H1 (cell line): ENCODE measurements around the gene RHD. TPM values are rescaled to one million over a fixed set of nuclear protein-coding genes. Genes with fewer than 3 reads are reported as not detected.

Source experiments
- CTCF ChIA-PET: fragments of 300-600 bp; sonication (Branson Sonifier 250); formaldehyde crosslinking; loops from one replicate; lab custom pipeline; 2021; ENCODE audit not compliant: partially characterized antibody; lab: Charles Lee
- POLR2A ChIA-PET: fragments of 300-600 bp; sonication (Branson Sonifier 250); formaldehyde crosslinking; loops from one replicate; lab custom pipeline; 2021; ENCODE audit warnings: inconsistent platforms; ENCODE audit not compliant: partially characterized antibody; lab: Charles Lee
- DNase-seq, 2 experiments: peaks; one replicate each; pipeline versions ENCODE4 v3.0.0 to v3.0.0-alpha.2; 2010 to 2022; ENCODE audit warnings: low spot score in 2 of 2, low read depth in 1 of 2, mixed read lengths in 1 of 2
- FAIRE-seq: peaks from 2 replicates; lab custom pipeline; 2011; peaks lifted over from hg19 to GRCh38; lab: Jason Lieb, UNC
- H2AFZ ChIP-seq: 2 replicates; pipeline ENCODE4 v1.8.1; 2012; ENCODE audit warnings: low read length, inconsistent platforms
- H2AK5ac ChIP-seq: 2 replicates; pipeline ENCODE4 v1.6.1; 2013; ENCODE audit warnings: low read depth, low read length
- H2BK120ac ChIP-seq: replicated peaks from 2 replicates; pipeline ENCODE3; 2013; ENCODE audit warnings: low read depth, low read length, inconsistent platforms
- H2BK12ac ChIP-seq: 2 replicates; pipeline ENCODE4 v1.6.1; 2013; ENCODE audit warnings: low read depth, low read length
- H2BK15ac ChIP-seq: 2 replicates; pipeline ENCODE4 v1.6.1; 2013; ENCODE audit warnings: low read length
- H2BK20ac ChIP-seq: 2 replicates; pipeline ENCODE4 v1.6.1; 2013; ENCODE audit warnings: low read length
- H2BK5ac ChIP-seq: 2 replicates; pipeline ENCODE4 v1.6.1; 2013; ENCODE audit warnings: low read depth, low read length
- H3K14ac ChIP-seq: 2 replicates; pipeline ENCODE4 v1.6.1; 2013; ENCODE audit warnings: inconsistent platforms; ENCODE audit not compliant: insufficient read length
- H3K18ac ChIP-seq: 2 replicates; pipeline ENCODE4 v1.6.1; 2013; ENCODE audit warnings: low read length; ENCODE audit errors: extremely low read depth
- H3K23ac ChIP-seq: 2 replicates; pipeline ENCODE4 v1.6.1; 2013; ENCODE audit warnings: inconsistent platforms; ENCODE audit not compliant: insufficient read length
- H3K23me2 ChIP-seq: 2 replicates; pipeline ENCODE4 v1.6.1; 2013; ENCODE audit warnings: low read depth, low read length
- H3K27ac ChIP-seq: 2 replicates; pipeline ENCODE4 v1.6.1; 2011; ENCODE audit warnings: low read depth, low read length, inconsistent platforms
- H3K27me3 ChIP-seq, 4 experiments: replicated peaks in 1 of 4; 1 replicate in 1 of 4; 2 replicates in 3 of 4; pipeline versions ENCODE4 v1.6.1 to v1.8.1; 2011 to 2013; ENCODE audit warnings: low read length in 3 of 4, mild to moderate bottlenecking in 3 of 4, inconsistent platforms in 2 of 4, mixed read lengths in 2 of 4, moderate library complexity in 1 of 4; ENCODE audit not compliant: control insufficient read depth in 3 of 4, insufficient read depth in 3 of 4; ENCODE audit errors: extremely low read depth in 1 of 4
- H3K36me3 ChIP-seq, 4 experiments: 2 replicates each; pipeline versions ENCODE4 v1.6.1 to v1.8.1; 2011 to 2013; ENCODE audit warnings: mild to moderate bottlenecking in 4 of 4, low read length in 3 of 4, moderate library complexity in 2 of 4, control low read depth in 1 of 4, inconsistent platforms in 1 of 4; ENCODE audit not compliant: insufficient read depth in 4 of 4, control insufficient read depth in 2 of 4
- H3K4ac ChIP-seq: replicated peaks from 2 replicates; pipeline ENCODE3; 2013; ENCODE audit warnings: low read length, low read depth, mixed read lengths, inconsistent platforms; ENCODE audit not compliant: insufficient read length
- H3K4me1 ChIP-seq, 4 experiments: replicated peaks in 1 of 4; 1 replicate in 1 of 4; 2 replicates in 3 of 4; pipeline versions ENCODE4 v1.6.1 to v1.8.1; 2011 to 2013; ENCODE audit warnings: low read length in 3 of 4, inconsistent platforms in 2 of 4, mixed read lengths in 1 of 4; ENCODE audit not compliant: insufficient read depth in 4 of 4, control insufficient read depth in 3 of 4
- H3K4me2 ChIP-seq, 2 experiments: 2 replicates each; pipeline versions ENCODE4 v1.6.1 to v1.8.1; 2011 to 2013; ENCODE audit warnings: low read depth in 2 of 2, low read length in 2 of 2, control low read depth in 1 of 2, inconsistent platforms in 1 of 2, mild to moderate bottlenecking in 1 of 2; ENCODE audit not compliant: insufficient read depth in 1 of 2
- H3K4me3 ChIP-seq, 4 experiments: fragments of 200-600, 300-600 bp in 1 of 4; sonication (generic), shearing (Covaris generic), sonication (Bioruptor Twin) in 1 of 4; 2 replicates each; pipeline versions ENCODE4 v1.5.1 to v1.8.1; 2011 to 2016; ENCODE audit warnings: low read length in 4 of 4, low read depth in 3 of 4, control low read depth in 2 of 4, inconsistent platforms in 2 of 4, mild to moderate bottlenecking in 2 of 4, mixed read lengths in 1 of 4, moderate library complexity in 1 of 4; ENCODE audit not compliant: insufficient read depth in 2 of 4; ENCODE audit errors: extremely low read depth in 1 of 4
- H3K56ac ChIP-seq: replicated peaks from 2 replicates; pipeline ENCODE3; 2013; ENCODE audit warnings: low read depth, mild to moderate bottlenecking, mixed read lengths, low read length, inconsistent platforms; ENCODE audit not compliant: insufficient read length
- H3K79me1 ChIP-seq: 2 replicates; pipeline ENCODE4 v1.6.1; 2013; ENCODE audit warnings: low read depth, low read length, control low read depth
- H3K79me2 ChIP-seq, 2 experiments: 2 replicates each; pipeline versions ENCODE4 v1.6.1 to v1.8.1; 2012 to 2013; ENCODE audit warnings: low read length in 2 of 2, mild to moderate bottlenecking in 2 of 2, inconsistent platforms in 1 of 2; ENCODE audit not compliant: insufficient read depth in 2 of 2, control insufficient read depth in 1 of 2
- H3K9ac ChIP-seq, 4 experiments: replicated peaks in 1 of 4; 1 replicate in 1 of 4; 2 replicates in 3 of 4; pipeline versions ENCODE4 v1.6.1 to v1.8.1; 2011 to 2013; ENCODE audit warnings: low read depth in 3 of 4, low read length in 3 of 4, control low read depth in 2 of 4, mild to moderate bottlenecking in 2 of 4, moderate library complexity in 2 of 4, inconsistent platforms in 1 of 4; ENCODE audit errors: extremely low read depth in 1 of 4
- H3K9me3 ChIP-seq, 2 experiments: 2 replicates each; pipeline versions ENCODE4 v1.6.1 to v1.8.1; 2012 to 2013; ENCODE audit warnings: mild to moderate bottlenecking in 2 of 2, moderate library complexity in 2 of 2, control low read depth in 1 of 2, inconsistent platforms in 1 of 2, low read depth in 1 of 2, low read length in 1 of 2, mixed read lengths in 1 of 2; ENCODE audit not compliant: insufficient read depth in 2 of 2
- H4K20me1 ChIP-seq, 2 experiments: replicated peaks in 1 of 2; 2 replicates each; pipeline versions ENCODE3 to v1.8.1; 2011 to 2013; ENCODE audit warnings: inconsistent platforms in 2 of 2, low read length in 2 of 2, mild to moderate bottlenecking in 1 of 2; ENCODE audit not compliant: insufficient read depth in 2 of 2, control insufficient read depth in 1 of 2
- H4K5ac ChIP-seq: 2 replicates; pipeline ENCODE4 v1.6.1; 2013; ENCODE audit warnings: low read length, low read depth, mixed read lengths, inconsistent platforms; ENCODE audit not compliant: insufficient read length
- H4K8ac ChIP-seq: 2 replicates; pipeline ENCODE4 v1.8.0; 2013; ENCODE audit warnings: mild to moderate bottlenecking, moderate library complexity, low read length, inconsistent platforms; ENCODE audit not compliant: insufficient read depth; ENCODE audit errors: extremely low read depth
- H4K91ac ChIP-seq: replicated peaks from 2 replicates; pipeline ENCODE3; 2013; ENCODE audit warnings: low read length, mixed read lengths, inconsistent platforms; ENCODE audit not compliant: insufficient read length
- BCL11A ChIP-seq, 2 experiments: IDR thresholded peaks; one replicate each; pipeline ENCODE4 v1.6.1; 2011; ENCODE audit warnings: low read depth in 2 of 2, low read length in 2 of 2, mild to moderate bottlenecking in 2 of 2
- CBX8 ChIP-seq: fragments of 300-800, 300-1000 bp; sonication (generic); IDR thresholded peaks from 2 replicates; pipeline ENCODE4 v1.7.1; 2016; ENCODE audit warnings: low read depth, low read length, borderline replicate concordance
- EGR1 ChIP-seq: IDR thresholded peaks from 2 replicates; pipeline ENCODE4 v1.6.1; 2011; ENCODE audit warnings: low read depth, low read length, borderline replicate concordance
- KDM4A ChIP-seq: IDR thresholded peaks from one replicate; pipeline ENCODE4 v1.7.1; 2012; ENCODE audit warnings: low read depth, mild to moderate bottlenecking, moderate library complexity, low read length, inconsistent platforms; ENCODE audit not compliant: severe bottlenecking
- RAD21 ChIP-seq, 2 experiments: IDR thresholded peaks in 1 of 2; conservative IDR thresholded peaks in 1 of 2; 2 replicates each; pipeline ENCODE4 v1.6.1; 2011; ENCODE audit warnings: low read depth in 2 of 2, low read length in 2 of 2, improper control_type of control experiment in 1 of 2, inconsistent platforms in 1 of 2, mild to moderate bottlenecking in 1 of 2, moderate library complexity in 1 of 2
- TBP ChIP-seq: IDR thresholded peaks from 2 replicates; pipeline ENCODE4 v1.6.1; 2011; ENCODE audit warnings: low read depth, low read length, improper control_type of control experiment
- ZNF274 ChIP-seq: IDR thresholded peaks from 2 replicates; pipeline ENCODE4 v1.7.0; 2012; ENCODE audit warnings: low read length, borderline replicate concordance; ENCODE audit errors: extremely low read depth
- WGBS, 2 experiments: shearing (Covaris generic) in 1 of 2; methylation state at CpG; one replicate each; pipeline versions ENCODE4 v1.1.6 to v1.1.7; 2013 to 2015; ENCODE audit warnings: low lambda C conversion rate in 2 of 2, mixed read lengths in 2 of 2, inconsistent platforms in 1 of 2, low coverage in 1 of 2, missing lambda C conversion rate in 1 of 2; ENCODE audit not compliant: insufficient replicate concordance in 2 of 2, insufficient coverage in 1 of 2, insufficient read length in 1 of 2; ENCODE audit errors: extremely low coverage in 1 of 2, missing lambda C conversion rate in 1 of 2; 5-methylcytosine and 5-hydroxymethylcytosine counted together
- polyA plus RNA-seq, 7 experiments: library from polyadenylated mRNA; depleted of rRNA in 3 of 7; stranded (reverse) in 5 of 7; unstranded in 2 of 7; fragments of >200 nt in 5 of 7; fragments of 200-250 nt in 2 of 7; gene quantifications; 1 replicate in 5 of 7; 2 replicates in 1 of 7; 4 replicates in 1 of 7; pipeline versions ENCODE4 v1.2.1 to v1.2.3, GENCODE V29; 2011 to 2013; ENCODE audit warnings: missing spikeins in 2 of 7, mixed read lengths in 2 of 7
- total RNA-seq: library from RNA; stranded (reverse); fragmentation: NEBNext Ultra II Directional; extraction: Animal tissue kit (Norgen Biotek cat#: 25700); gene quantifications from 2 replicates; pipeline ENCODE4 v1.2.1, GENCODE V29; 2021

RHD gene
- total and polyA plus RNA-seq, 2 of the 8 experiments (the other 6 are each of a cell fraction or from before 2014, with no cell fraction given) = 0.21 TPM; not detected in 1

GRCh38 chr1:25222606-25223005, 49.7 kb upstream of the RHD start:
- POLR2A ChIA-PET = interaction anchor here (1.5 kb wide), 1 partner anchor 10 kb away, joined by 10 read pairs; the partner anchor contains the start of gene SYF2
- Histone ChIP-seq H3K4me1 (no peaks in the 10 kb centered on the region), H4K5ac (no peak overlapping the region), H3K18ac (no peak overlapping the region), H3K23ac (no peak overlapping the region), H4K20me1 (no peaks in the 10 kb centered on the region), H3K79me1 (no peaks in the 10 kb centered on the region), H3K23me2 (no peaks in the 10 kb centered on the region), H2BK12ac (no peak overlapping the region), H3K9me3 (no peaks in the 10 kb centered on the region), H2BK5ac (no peak overlapping the region), H3K36me3 (peaks cover 13 to 53% (median 29%) of the 10 kb centered on the region in 4 experiments), H2AFZ (no peak overlapping the region), H2BK20ac (no peak overlapping the region), H3K56ac (no peak overlapping the region), H3K4me3 (no peak overlapping the region), H3K27me3 (no peaks in the 10 kb centered on the region), H4K91ac (no peak overlapping the region), H4K8ac (no peak overlapping the region), H2BK120ac (no peak overlapping the region), H2BK15ac (no peak overlapping the region), H3K4me2 (no peak overlapping the region), H3K79me2 (no peaks in the 10 kb centered on the region), H3K27ac (no peak overlapping the region), H3K14ac (no peak overlapping the region), H2AK5ac (no peak overlapping the region), H3K9ac (no peak overlapping the region), H3K4ac (no peak overlapping the region)
- FAIRE-seq (no peak), DNase-seq (no peak)
- CTCF ChIA-PET = no interaction called here
- WGBS, 2 experiments = 90% methylated on average over 4 of the region's 4 CpGs; no CpG with 5 or more reads in 1 of the 2 experiments
- TF ChIP-seq EGR1 (no peak), BCL11A (IDR thresholded peaks at IDR 0.05; ENCODE audit: low read depth in 2 of 2, low read length in 2 of 2) (no peak), ZNF274 (no peak), CBX8 (no peak), TBP (no peak), RAD21 (IDR thresholded peaks at IDR 0.05 in 1 of 2, conservative IDR thresholded peaks at IDR 0.05 in 1 of 2; ENCODE audit: low read depth in 2 of 2, low read length in 2 of 2) (no peak), KDM4A (no peak)
